Breast epithelium (tissue), 4 donors: ENCODE measurements around the gene MREG. TPM values are rescaled to one million over a fixed set of nuclear protein-coding genes. Genes with fewer than 3 reads are reported as not detected.
"Not testable (repeated sequence)": the region's sequence is repeated elsewhere in the genome, so short reads cannot be mapped to it uniquely, and the experiment has no call there.

Experiments
- DNase-seq, 2 donors: peaks; one replicate each; pipeline ENCODE4 v3.0.0-alpha.2; 2019; ENCODE audit warnings: low spot score in 2 of 2
- H3K27ac ChIP-seq, 2 donors: fragments of 200-600 bp; sonication (generic) in 1 of 2; one replicate each; pipeline ENCODE4 v1.5.1; 2016 to 2019; ENCODE audit warnings: mild to moderate bottlenecking in 1 of 2
- H3K27me3 ChIP-seq, 2 donors: fragments of 200-600 bp; sonication (generic) in 1 of 2; one replicate each; pipeline versions ENCODE4 v1.5.1 to v1.6.0; 2017 to 2019; ENCODE audit warnings: control low read depth in 1 of 2, mild to moderate bottlenecking in 1 of 2
- H3K36me3 ChIP-seq: fragments of 200-600 bp; one replicate; pipeline ENCODE4 v1.5.1; 2019
- H3K4me1 ChIP-seq, 2 donors: fragments of 200-600 bp; sonication (generic); one replicate each; pipeline ENCODE4 v1.5.1; 2016 to 2019; ENCODE audit warnings: control low read depth in 1 of 2
- H3K4me3 ChIP-seq, 3 donors: fragments of 200-600 bp; sonication (generic); 1 replicate in 2 of 3; 2 replicates in 1 of 3; pipeline ENCODE4 v1.5.1; 2016 to 2019; ENCODE audit warnings: mild to moderate bottlenecking in 3 of 3, moderate library complexity in 2 of 3
- H3K9me3 ChIP-seq, 2 donors: fragments of 200-600 bp; sonication (generic) in 1 of 2; one replicate each; pipeline ENCODE4 v1.5.1; 2016 to 2019; ENCODE audit warnings: control low read depth in 1 of 2
- POLR2A ChIP-seq: fragments of 450-650 bp; IDR thresholded peaks from one replicate; pipeline ENCODE4 v1.6.1; 2016; ENCODE audit warnings: antibody characterized with exemption, mild to moderate bottlenecking, moderate library complexity
- POLR2AphosphoS5 ChIP-seq, 3 donors: sonication (generic); formaldehyde crosslinking; IDR thresholded peaks; one replicate each; pipeline ENCODE4 v1.6.1; 2017; ENCODE audit warnings: antibody characterized with exemption in 3 of 3
- intact Hi-C: fragments of 100-400 bp; cut with DNase I; formaldehyde crosslinking; loops from one replicate; pipeline ENCODE4 v1.15.1; 2023; ENCODE audit warnings: low total_unique reads
- total RNA-seq, 3 donors: library from RNA; depleted of rRNA; stranded (reverse); fragments of >200 nt; gene quantifications; one replicate each; pipeline ENCODE4 v1.1.0, GENCODE V29; 2016
- TF ChIP-seq, protein P1 (sequence below), 3 donors: fragments of 450-650 bp; IDR thresholded peaks; one replicate each; pipeline ENCODE4 v1.5.1; 2016 to 2017; ENCODE audit warnings: antibody characterized with exemption in 3 of 3, mild to moderate bottlenecking in 3 of 3, moderate library complexity in 3 of 3

MREG gene
- total RNA-seq, 3 donors from 2014 or later: 3.8 to 30.1 (median 16.1) TPM

DNA sequence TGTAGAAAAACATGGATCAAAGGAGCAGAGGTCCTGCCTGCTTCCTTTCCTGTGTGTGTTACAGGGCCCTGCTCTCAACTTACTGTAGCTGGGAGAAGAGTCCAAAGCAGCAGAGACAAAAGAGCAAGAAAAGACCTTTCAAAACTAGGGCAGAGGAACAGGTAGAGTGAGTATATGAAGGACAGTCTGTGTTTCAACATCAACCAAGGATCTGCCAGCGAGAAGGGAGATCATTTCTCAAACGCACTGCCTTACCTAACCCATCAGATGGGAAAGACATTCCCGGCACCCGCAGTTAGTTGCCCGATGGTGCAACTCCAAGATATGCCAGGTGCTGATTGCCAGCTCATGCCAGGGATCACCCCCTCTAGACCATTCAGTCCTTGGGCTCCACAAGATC lies 41.7 kb downstream of the MREG start:
- intact Hi-C loops: no loop called here

DNA sequence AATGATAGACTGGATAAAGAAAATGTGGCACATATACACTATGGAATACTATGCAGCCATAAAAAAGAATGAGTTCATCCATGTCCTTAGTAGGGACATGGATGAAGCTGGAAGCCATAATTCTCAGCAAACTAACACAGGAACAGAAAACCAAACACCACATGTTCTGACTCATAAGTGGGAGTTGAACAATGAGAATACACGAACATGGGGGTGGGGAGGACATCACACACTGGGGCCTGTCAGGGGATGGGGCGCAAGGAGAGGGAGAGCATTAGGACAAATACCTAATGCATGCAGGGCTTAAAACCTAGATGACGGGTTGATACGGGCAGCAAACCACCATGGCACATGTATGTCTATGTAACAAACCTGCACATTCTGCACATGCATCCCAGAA lies 42.5 kb downstream of the MREG start:
- H3K9me3 ChIP-seq, intact Hi-C loops, H3K36me3 ChIP-seq, DNase-seq, H3K4me3 ChIP-seq, H3K4me1 ChIP-seq, H3K27me3 ChIP-seq: not testable (repeated sequence)
- H3K27ac ChIP-seq: peak overlapping the region in 1 of 2 donors; percentile 74

More for the DNA sequence above, 41.7 kb downstream of the MREG start:
- H3K27me3 ChIP-seq: no peaks in the 10 kb centered on the region
- H3K27ac ChIP-seq: peak overlapping the region; percentile 74 to 77
- no peak for TF ChIP-seq POLR2AphosphoS5 (IDR thresholded peaks at IDR 0.05)
- H3K4me1 ChIP-seq: peaks cover 0 to 8% of the 10 kb centered on the region in 2 donors
- no peak overlapping the region for H3K4me3 ChIP-seq
- peak in 1 of 2 donors; percentile 25 for DNase-seq
- H3K9me3 ChIP-seq: no peaks in the 10 kb centered on the region
- no peaks in the 10 kb centered on the region for H3K36me3 ChIP-seq

DNA sequence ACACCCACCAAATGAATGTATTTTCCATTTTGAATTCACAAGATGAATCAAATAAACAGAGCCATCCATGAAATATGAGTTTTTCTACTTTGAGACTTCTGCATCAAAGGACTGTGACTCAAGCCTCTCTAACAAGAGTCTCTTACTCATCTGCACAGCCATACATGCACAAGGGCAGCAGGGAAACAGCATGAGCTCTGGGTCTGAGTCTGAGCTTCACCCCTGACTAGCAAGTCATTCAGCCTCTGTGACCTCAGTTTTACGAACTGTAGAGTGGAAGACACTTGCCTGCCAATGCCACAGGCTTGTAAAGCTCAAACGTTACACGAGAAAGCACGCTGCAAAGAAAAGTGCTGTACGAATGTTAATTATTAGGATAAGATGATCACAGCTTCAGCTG lies 42.9 kb downstream of the MREG start:
- no peak for DNase-seq
- TF ChIP-seq POLR2A: no peak
- no peak for TF ChIP-seq POLR2AphosphoS5 (IDR thresholded peaks at IDR 0.05)
- TF ChIP-seq, protein P1, sequence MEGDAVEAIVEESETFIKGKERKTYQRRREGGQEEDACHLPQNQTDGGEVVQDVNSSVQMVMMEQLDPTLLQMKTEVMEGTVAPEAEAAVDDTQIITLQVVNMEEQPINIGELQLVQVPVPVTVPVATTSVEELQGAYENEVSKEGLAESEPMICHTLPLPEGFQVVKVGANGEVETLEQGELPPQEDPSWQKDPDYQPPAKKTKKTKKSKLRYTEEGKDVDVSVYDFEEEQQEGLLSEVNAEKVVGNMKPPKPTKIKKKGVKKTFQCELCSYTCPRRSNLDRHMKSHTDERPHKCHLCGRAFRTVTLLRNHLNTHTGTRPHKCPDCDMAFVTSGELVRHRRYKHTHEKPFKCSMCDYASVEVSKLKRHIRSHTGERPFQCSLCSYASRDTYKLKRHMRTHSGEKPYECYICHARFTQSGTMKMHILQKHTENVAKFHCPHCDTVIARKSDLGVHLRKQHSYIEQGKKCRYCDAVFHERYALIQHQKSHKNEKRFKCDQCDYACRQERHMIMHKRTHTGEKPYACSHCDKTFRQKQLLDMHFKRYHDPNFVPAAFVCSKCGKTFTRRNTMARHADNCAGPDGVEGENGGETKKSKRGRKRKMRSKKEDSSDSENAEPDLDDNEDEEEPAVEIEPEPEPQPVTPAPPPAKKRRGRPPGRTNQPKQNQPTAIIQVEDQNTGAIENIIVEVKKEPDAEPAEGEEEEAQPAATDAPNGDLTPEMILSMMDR (IDR thresholded peaks at IDR 0.05): no peak
- no peaks in the 10 kb centered on the region for H3K9me3 ChIP-seq
- H3K4me3 ChIP-seq: no peak overlapping the region
- peaks cover 0 to 8% of the 10 kb centered on the region in 2 donors for H3K4me1 ChIP-seq
- H3K27ac ChIP-seq: peak overlapping the region; percentile 45 to 74
- intact Hi-C loops: no loop called here
- no peaks in the 10 kb centered on the region for H3K36me3 ChIP-seq
- no peaks in the 10 kb centered on the region for H3K27me3 ChIP-seq

DNA sequence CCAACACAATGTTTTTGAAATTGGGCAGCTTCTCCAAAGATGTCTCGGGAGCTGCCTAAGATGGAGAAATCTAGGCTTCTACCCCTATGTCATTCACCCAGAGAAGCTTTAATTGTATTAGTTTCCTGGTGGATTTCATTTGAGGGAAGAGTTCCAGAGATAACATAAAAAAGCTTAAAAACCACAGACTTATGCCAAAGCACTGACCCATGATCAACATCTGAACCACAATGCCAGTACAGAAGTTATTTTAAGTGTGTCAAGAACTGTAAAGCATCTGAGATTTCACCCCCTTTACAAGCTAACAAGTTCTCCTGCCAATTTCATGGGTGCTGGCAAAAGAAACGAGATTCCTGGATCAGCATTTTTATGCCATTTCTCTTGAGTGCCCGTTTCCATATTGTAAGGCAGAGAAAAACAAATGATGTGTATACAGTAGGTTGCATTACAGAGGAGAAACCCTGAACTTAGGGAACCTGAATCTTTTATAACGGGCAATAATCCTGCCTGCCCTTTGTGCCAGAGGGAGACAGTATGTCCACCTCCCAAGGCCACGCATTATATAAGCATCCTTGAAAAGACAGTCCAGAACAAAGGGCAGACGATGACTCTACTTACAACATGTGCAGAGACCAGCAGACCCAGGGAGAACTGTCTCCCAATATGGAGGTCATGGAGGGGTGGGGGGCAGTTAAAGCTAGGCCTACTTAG lies 44.1 kb downstream of the MREG start:
- no peaks in the 10 kb centered on the region for H3K27me3 ChIP-seq
- TF ChIP-seq, protein P1 (IDR thresholded peaks at IDR 0.05): no peak
- TF ChIP-seq POLR2AphosphoS5 (IDR thresholded peaks at IDR 0.05) (no peak), POLR2A (no peak)
- H3K36me3 ChIP-seq: no peaks in the 10 kb centered on the region
- peak overlapping the region; percentile 48 to 74 for H3K27ac ChIP-seq
- H3K4me1 ChIP-seq: peaks cover 0 to 4% of the 10 kb centered on the region in 2 donors
- DNase-seq: no peak
- intact Hi-C loops: no loop called here
- no peaks in the 10 kb centered on the region for H3K9me3 ChIP-seq
- no peak overlapping the region for H3K4me3 ChIP-seq

DNA sequence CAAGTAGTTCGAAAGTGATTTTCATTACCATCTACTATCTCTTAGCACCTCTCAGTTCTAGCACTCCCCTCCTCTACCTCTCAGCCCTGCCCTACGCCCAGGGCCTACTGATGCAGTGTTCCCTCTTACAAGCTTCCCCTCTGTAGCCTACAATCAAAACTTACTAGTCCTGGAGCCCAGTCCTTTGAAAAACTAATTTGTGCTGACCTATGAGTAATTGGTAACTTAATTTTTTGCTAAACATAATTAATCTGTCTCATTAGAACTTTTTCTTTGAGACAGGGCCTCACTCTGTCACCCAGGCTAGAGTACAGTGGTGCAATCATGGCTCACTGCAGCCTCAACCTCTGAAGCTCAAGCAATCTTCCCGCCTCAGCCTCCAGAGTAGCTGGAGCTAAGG lies 44.9 kb downstream of the MREG start:
- Histone ChIP-seq H3K4me3 (no peak overlapping the region), H3K36me3 (no peaks in the 10 kb centered on the region), H3K9me3 (no peaks in the 10 kb centered on the region), H3K27me3 (no peaks in the 10 kb centered on the region), H3K27ac (peak overlapping the region in 1 of 2 donors; percentile 48), H3K4me1 (no peaks in the 10 kb centered on the region)
- DNase-seq: no peak
- TF ChIP-seq POLR2AphosphoS5 (IDR thresholded peaks at IDR 0.05) (no peak), POLR2A (no peak)
- TF ChIP-seq, protein P1 (IDR thresholded peaks at IDR 0.05): no peak
- intact Hi-C loops: no loop called here

DNA sequence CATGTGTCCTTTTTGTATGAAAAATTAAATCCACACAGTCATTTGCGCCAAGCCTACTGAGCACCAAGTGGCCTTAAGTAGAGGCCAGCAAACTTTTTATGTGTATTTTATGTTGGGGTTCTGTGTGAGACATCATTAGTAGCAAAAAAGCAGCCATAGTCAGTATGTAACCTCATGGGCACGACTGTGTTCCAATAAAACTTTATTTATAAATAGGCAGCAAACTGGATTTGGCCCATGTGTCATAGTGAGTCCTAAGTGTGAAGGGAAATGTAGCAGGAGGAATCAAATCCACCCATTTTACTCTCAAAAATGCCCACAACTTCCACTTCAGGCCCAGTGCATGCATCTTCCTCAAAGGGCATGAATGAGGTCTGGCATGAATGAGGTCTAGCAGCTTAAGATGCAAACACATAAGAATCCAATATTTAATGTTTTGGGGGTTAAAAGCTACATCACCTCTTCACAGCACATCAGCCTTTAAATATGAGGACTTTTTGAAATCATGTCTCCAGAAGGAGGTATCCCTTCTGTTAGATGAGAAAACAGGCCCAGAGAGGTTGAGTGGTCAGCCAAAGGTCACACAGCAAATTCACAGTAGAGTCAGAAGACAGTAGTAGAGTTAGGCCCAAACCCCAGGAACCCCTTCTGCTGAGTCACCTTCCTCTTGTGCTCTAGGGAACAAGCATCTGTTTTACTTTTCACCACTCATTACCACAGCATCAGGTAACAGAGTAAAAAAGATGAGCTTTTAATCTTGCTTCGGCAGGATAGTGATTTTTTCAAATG lies 45.6 kb downstream of the MREG start:
- H3K36me3 ChIP-seq: no peaks in the 10 kb centered on the region
- no peaks in the 10 kb centered on the region for H3K4me1 ChIP-seq
- DNase-seq: no peak
- H3K27ac ChIP-seq: peak overlapping the region; percentile 38 to 48
- no peak overlapping the region for H3K4me3 ChIP-seq
- H3K9me3 ChIP-seq: no peaks in the 10 kb centered on the region
- no peak for TF ChIP-seq POLR2A
- TF ChIP-seq, protein P1 (IDR thresholded peaks at IDR 0.05): no peak
- no peak for TF ChIP-seq POLR2AphosphoS5 (IDR thresholded peaks at IDR 0.05)
- intact Hi-C loops: no loop called here
- H3K27me3 ChIP-seq: no peaks in the 10 kb centered on the region
